Measurements from ENCODE around the gene THBS1. TPM values are rescaled to one million over a fixed set of nuclear protein-coding genes. Genes with fewer than 3 reads are reported as not detected.

THBS1 gene
- polyA plus RNA-seq, 2 donors: 6.8 to 20.4 TPM

GRCh38 chr15:39592500-39592899, 11.6 kb downstream of the THBS1 start:
- H3K4me1 ChIP-seq (ENCODE audit: control insufficient read depth in 2 of 2, insufficient read depth in 2 of 2, low read length in 1 of 2): peaks cover 2% of the 10 kb centered on the region in 2 donors
- H3K36me3 ChIP-seq (ENCODE audit: control insufficient read depth in 2 of 2, insufficient read depth in 2 of 2, low read length in 1 of 2): peaks cover 10 to 39% of the 10 kb centered on the region in 2 donors
- no peaks in the 10 kb centered on the region for H3K27me3 ChIP-seq (ENCODE audit: control insufficient read depth in 1 of 2, insufficient read depth in 2 of 2, low read length in 2 of 2)
- H3K27ac ChIP-seq (ENCODE audit: low read depth in 2 of 2, low read length in 1 of 2): peak overlapping the region in 1 of 2 donors; percentile 15
- no peaks in the 10 kb centered on the region for H3K9me3 ChIP-seq (ENCODE audit: control insufficient read depth in 2 of 2, insufficient read depth in 1 of 2, low read depth in 1 of 2, low read length in 1 of 2)
- WGBS, 2 donors: 82 to 88% methylated on average over 6 of the region's 6 CpGs
- no peak overlapping the region for H3K4me3 ChIP-seq (ENCODE audit: low read depth in 1 of 2, low read length in 2 of 2)

DNA sequence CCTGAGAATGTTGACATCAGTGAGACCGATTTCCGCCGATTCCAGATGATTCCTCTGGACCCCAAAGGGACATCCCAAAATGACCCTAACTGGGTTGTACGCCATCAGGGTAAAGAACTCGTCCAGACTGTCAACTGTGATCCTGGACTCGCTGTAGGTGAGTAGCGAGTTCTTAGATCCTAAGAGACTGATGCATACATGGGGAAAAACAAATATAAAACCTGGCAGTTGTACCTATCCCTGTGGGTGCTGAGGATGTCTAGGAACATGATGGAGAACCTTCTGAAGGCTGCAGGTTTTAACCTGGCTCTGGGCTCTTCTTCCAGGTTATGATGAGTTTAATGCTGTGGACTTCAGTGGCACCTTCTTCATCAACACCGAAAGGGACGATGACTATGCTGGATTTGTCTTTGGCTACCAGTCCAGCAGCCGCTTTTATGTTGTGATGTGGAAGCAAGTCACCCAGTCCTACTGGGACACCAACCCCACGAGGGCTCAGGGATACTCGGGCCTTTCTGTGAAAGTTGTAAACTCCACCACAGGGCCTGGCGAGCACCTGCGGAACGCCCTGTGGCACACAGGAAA, 12.3 kb downstream of the THBS1 start:
- Histone ChIP-seq H3K36me3 (ENCODE audit: control insufficient read depth in 2 of 2, insufficient read depth in 2 of 2, low read length in 1 of 2) (peaks cover 10 to 34% of the 10 kb centered on the region in 2 donors), H3K27ac (ENCODE audit: low read depth in 2 of 2, low read length in 1 of 2) (no peak overlapping the region), H3K4me1 (ENCODE audit: control insufficient read depth in 2 of 2, insufficient read depth in 2 of 2, low read length in 1 of 2) (peaks cover 2% of the 10 kb centered on the region in 2 donors), H3K9me3 (ENCODE audit: control insufficient read depth in 2 of 2, insufficient read depth in 1 of 2, low read depth in 1 of 2, low read length in 1 of 2) (no peaks in the 10 kb centered on the region), H3K27me3 (ENCODE audit: control insufficient read depth in 1 of 2, insufficient read depth in 2 of 2, low read length in 2 of 2) (no peaks in the 10 kb centered on the region), H3K4me3 (ENCODE audit: low read depth in 1 of 2, low read length in 2 of 2) (no peak overlapping the region)
- WGBS, 2 donors: 90 to 92% methylated on average over 15 of the region's 15 CpGs

DNA sequence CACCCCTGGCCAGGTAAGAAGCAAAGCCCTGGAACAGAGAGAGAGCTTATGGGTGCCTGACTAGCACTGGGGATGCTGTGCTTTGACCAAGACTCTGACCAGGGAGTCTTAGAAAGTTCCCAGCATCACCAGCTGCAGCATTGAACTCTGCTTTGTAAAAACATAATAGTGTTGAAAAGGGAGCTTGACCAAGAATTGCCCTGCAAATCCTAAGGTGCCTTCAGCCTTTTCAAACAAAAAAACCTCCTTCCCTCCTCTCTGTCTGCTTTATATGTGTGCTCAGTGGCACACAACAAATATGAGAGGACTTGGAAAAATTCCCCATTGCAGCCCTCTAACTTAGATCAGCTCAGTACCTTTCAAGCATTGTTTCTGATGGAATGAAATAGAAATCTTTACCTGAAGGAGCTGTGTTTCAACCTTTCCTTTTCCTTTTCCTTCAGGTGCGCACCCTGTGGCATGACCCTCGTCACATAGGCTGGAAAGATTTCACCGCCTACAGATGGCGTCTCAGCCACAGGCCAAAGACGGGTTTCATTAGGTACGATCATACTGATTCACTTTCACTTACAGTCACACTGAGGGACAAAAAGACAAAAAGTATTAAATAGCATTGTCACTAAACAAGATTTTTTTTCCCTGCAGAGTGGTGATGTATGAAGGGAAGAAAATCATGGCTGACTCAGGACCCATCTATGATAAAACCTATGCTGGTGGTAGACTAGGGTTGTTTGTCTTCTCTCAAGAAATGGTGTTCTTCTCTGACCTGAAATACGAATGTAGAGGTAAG, 13.0 kb downstream of the THBS1 start:
- Histone ChIP-seq H3K36me3 (ENCODE audit: control insufficient read depth in 2 of 2, insufficient read depth in 2 of 2, low read length in 1 of 2) (peaks cover 10 to 28% of the 10 kb centered on the region in 2 donors), H3K27me3 (ENCODE audit: control insufficient read depth in 1 of 2, insufficient read depth in 2 of 2, low read length in 2 of 2) (no peaks in the 10 kb centered on the region), H3K4me1 (ENCODE audit: control insufficient read depth in 2 of 2, insufficient read depth in 2 of 2, low read length in 1 of 2) (peaks cover 2% of the 10 kb centered on the region in 2 donors), H3K4me3 (ENCODE audit: low read depth in 1 of 2, low read length in 2 of 2) (no peak overlapping the region), H3K9me3 (ENCODE audit: control insufficient read depth in 2 of 2, insufficient read depth in 1 of 2, low read depth in 1 of 2, low read length in 1 of 2) (no peaks in the 10 kb centered on the region), H3K27ac (ENCODE audit: low read depth in 2 of 2, low read length in 1 of 2) (no peak overlapping the region)
- 76 to 80% methylated on average over 7 of the region's 7 CpGs for WGBS, 2 donors

DNA sequence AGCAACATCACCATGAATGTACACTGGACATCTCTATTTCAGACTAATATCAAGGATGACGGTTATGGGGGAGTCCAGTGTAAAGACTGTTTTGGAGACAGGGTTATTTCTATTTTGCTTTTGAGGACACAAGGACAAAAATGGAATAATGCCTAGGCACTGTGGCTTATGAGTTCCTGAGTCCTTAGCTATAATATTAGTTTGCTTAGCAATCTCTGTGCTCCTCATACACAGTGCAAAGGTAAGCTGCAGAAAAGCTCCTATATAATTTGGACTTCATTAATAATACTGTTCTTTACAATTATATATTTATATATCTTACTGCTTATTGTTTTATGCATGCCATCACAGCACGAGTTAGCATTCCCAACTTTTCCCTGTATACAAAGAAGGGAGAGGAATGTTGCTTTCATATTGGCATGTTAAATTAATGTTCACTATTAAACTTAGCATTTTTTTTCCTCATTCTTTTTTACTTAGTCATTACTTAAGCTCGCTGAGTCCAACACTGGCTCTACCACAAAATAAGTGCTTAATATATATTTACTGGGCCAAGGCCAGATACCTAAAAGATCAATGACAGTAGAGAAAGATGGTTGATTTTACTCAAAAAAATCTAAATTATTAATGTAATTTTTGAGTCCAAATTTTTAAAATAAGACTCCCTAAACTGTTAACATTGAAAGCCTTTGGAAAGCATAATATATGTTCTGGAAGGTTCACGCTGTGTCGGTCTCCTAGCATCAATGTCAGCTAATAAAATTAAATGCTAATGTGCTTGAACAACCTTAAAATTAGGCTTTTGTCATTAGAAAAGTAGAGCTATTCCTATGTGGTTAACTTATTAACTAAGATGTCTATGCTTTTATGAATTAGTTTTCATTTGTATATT, 13.8 kb downstream of the THBS1 start:
- Histone ChIP-seq H3K27ac (ENCODE audit: low read depth in 2 of 2, low read length in 1 of 2) (no peak overlapping the region), H3K4me3 (ENCODE audit: low read depth in 1 of 2, low read length in 2 of 2) (no peak overlapping the region), H3K36me3 (ENCODE audit: control insufficient read depth in 2 of 2, insufficient read depth in 2 of 2, low read length in 1 of 2) (peaks cover 7 to 23% of the 10 kb centered on the region in 2 donors), H3K4me1 (ENCODE audit: control insufficient read depth in 2 of 2, insufficient read depth in 2 of 2, low read length in 1 of 2) (peaks cover 0 to 2% of the 10 kb centered on the region in 2 donors), H3K27me3 (ENCODE audit: control insufficient read depth in 1 of 2, insufficient read depth in 2 of 2, low read length in 2 of 2) (no peaks in the 10 kb centered on the region), H3K9me3 (ENCODE audit: control insufficient read depth in 2 of 2, insufficient read depth in 1 of 2, low read depth in 1 of 2, low read length in 1 of 2) (no peaks in the 10 kb centered on the region)
- 65 to 76% methylated on average over 5 of the region's 5 CpGs for WGBS, 2 donors

DNA sequence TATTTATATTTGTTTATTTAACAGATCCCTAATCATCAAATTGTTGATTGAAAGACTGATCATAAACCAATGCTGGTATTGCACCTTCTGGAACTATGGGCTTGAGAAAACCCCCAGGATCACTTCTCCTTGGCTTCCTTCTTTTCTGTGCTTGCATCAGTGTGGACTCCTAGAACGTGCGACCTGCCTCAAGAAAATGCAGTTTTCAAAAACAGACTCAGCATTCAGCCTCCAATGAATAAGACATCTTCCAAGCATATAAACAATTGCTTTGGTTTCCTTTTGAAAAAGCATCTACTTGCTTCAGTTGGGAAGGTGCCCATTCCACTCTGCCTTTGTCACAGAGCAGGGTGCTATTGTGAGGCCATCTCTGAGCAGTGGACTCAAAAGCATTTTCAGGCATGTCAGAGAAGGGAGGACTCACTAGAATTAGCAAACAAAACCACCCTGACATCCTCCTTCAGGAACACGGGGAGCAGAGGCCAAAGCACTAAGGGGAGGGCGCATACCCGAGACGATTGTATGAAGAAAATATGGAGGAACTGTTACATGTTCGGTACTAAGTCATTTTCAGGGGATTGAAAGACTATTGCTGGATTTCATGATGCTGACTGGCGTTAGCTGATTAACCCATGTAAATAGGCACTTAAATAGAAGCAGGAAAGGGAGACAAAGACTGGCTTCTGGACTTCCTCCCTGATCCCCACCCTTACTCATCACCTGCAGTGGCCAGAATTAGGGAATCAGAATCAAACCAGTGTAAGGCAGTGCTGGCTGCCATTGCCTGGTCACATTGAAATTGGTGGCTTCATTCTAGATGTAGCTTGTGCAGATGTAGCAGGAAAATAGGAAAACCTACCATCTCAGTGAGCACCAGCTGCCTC, 14.7 kb downstream of the THBS1 start:
- WGBS, 2 donors: 82% methylated on average over 8 of the region's 8 CpGs
- H3K4me1 ChIP-seq (ENCODE audit: control insufficient read depth in 2 of 2, insufficient read depth in 2 of 2, low read length in 1 of 2): no peaks in the 10 kb centered on the region
- no peak overlapping the region for H3K4me3 ChIP-seq (ENCODE audit: low read depth in 1 of 2, low read length in 2 of 2)
- no peaks in the 10 kb centered on the region for H3K9me3 ChIP-seq (ENCODE audit: control insufficient read depth in 2 of 2, insufficient read depth in 1 of 2, low read depth in 1 of 2, low read length in 1 of 2)
- no peak overlapping the region for H3K27ac ChIP-seq (ENCODE audit: low read depth in 2 of 2, low read length in 1 of 2)
- peaks cover 7 to 21% of the 10 kb centered on the region in 2 donors for H3K36me3 ChIP-seq (ENCODE audit: control insufficient read depth in 2 of 2, insufficient read depth in 2 of 2, low read length in 1 of 2)
- H3K27me3 ChIP-seq (ENCODE audit: control insufficient read depth in 1 of 2, insufficient read depth in 2 of 2, low read length in 2 of 2): no peaks in the 10 kb centered on the region

GRCh38 chr15:39596358-39597051, 15.6 kb downstream of the THBS1 start:
- H3K36me3 ChIP-seq (ENCODE audit: control insufficient read depth in 2 of 2, insufficient read depth in 2 of 2, low read length in 1 of 2): peaks cover 2 to 16% of the 10 kb centered on the region in 2 donors
- H3K27ac ChIP-seq (ENCODE audit: low read depth in 2 of 2, low read length in 1 of 2): no peak overlapping the region
- no peaks in the 10 kb centered on the region for H3K27me3 ChIP-seq (ENCODE audit: control insufficient read depth in 1 of 2, insufficient read depth in 2 of 2, low read length in 2 of 2)
- no peaks in the 10 kb centered on the region for H3K4me1 ChIP-seq (ENCODE audit: control insufficient read depth in 2 of 2, insufficient read depth in 2 of 2, low read length in 1 of 2)
- no peaks in the 10 kb centered on the region for H3K9me3 ChIP-seq (ENCODE audit: control insufficient read depth in 2 of 2, insufficient read depth in 1 of 2, low read depth in 1 of 2, low read length in 1 of 2)
- WGBS, 2 donors: 79% methylated on average over 5 of the region's 5 CpGs
- no peak overlapping the region for H3K4me3 ChIP-seq (ENCODE audit: low read depth in 1 of 2, low read length in 2 of 2)

GRCh38 chr15:39597336-39597735, 16.5 kb downstream of the THBS1 start:
- Histone ChIP-seq H3K36me3 (ENCODE audit: control insufficient read depth in 2 of 2, insufficient read depth in 2 of 2, low read length in 1 of 2) (peaks cover 2 to 16% of the 10 kb centered on the region in 2 donors), H3K4me3 (ENCODE audit: low read depth in 1 of 2, low read length in 2 of 2) (no peak overlapping the region), H3K27me3 (ENCODE audit: control insufficient read depth in 1 of 2, insufficient read depth in 2 of 2, low read length in 2 of 2) (no peaks in the 10 kb centered on the region), H3K4me1 (ENCODE audit: control insufficient read depth in 2 of 2, insufficient read depth in 2 of 2, low read length in 1 of 2) (no peaks in the 10 kb centered on the region), H3K9me3 (ENCODE audit: control insufficient read depth in 2 of 2, insufficient read depth in 1 of 2, low read depth in 1 of 2, low read length in 1 of 2) (no peaks in the 10 kb centered on the region), H3K27ac (ENCODE audit: low read depth in 2 of 2, low read length in 1 of 2) (no peak overlapping the region)
- WGBS, 2 donors: 83 to 85% methylated on average over 2 of the region's 2 CpGs

- H3K4me3 ChIP-seq (ENCODE audit: low read depth in 1 of 2, low read length in 2 of 2): no peak overlapping the region
- H3K27me3 ChIP-seq (ENCODE audit: control insufficient read depth in 1 of 2, insufficient read depth in 2 of 2, low read length in 2 of 2): no peaks in the 10 kb centered on the region
- H3K4me1 ChIP-seq (ENCODE audit: control insufficient read depth in 2 of 2, insufficient read depth in 2 of 2, low read length in 1 of 2): no peaks in the 10 kb centered on the region
- peaks cover 2 to 12% of the 10 kb centered on the region in 2 donors for H3K36me3 ChIP-seq (ENCODE audit: control insufficient read depth in 2 of 2, insufficient read depth in 2 of 2, low read length in 1 of 2)
- no peak overlapping the region for H3K27ac ChIP-seq (ENCODE audit: low read depth in 2 of 2, low read length in 1 of 2)
- 85 to 87% methylated on average over 6 of the region's 6 CpGs for WGBS, 2 donors
- H3K9me3 ChIP-seq (ENCODE audit: control insufficient read depth in 2 of 2, insufficient read depth in 1 of 2, low read depth in 1 of 2, low read length in 1 of 2): no peaks in the 10 kb centered on the region
Observed at GRCh38 chr15:39597751-39598185, 16.9 kb downstream of the THBS1 start.

All from esophagus (tissue), 2 donors.